Measurements from ENCODE around the gene SHLD1.

GRCh38 chr20:5864873-5865587, 114.8 kb downstream of the SHLD1 start:
- TF ChIP-seq CTCF (IDR thresholded peaks at IDR 0.05) (no peak), POLR2A (IDR thresholded peaks at IDR 0.05) (no peak)

Data from lower leg skin (tissue), 3 donors.